WERI-Rb-1 (cell line): ENCODE data around the gene DUS3L.

Experiments used
- DNase-seq: peaks from one replicate; pipeline ENCODE4 v3.0.0-alpha.2; 2020
- H3K27ac ChIP-seq: fragments of 250-450 bp; sonication (Bioruptor Pico); 2 replicates; pipeline ENCODE4 v1.5.1; 2020; ENCODE audit warnings: mild to moderate bottlenecking, moderate library complexity
- H3K27me3 ChIP-seq: fragments of 250-450 bp; sonication (Bioruptor Pico); 2 replicates; pipeline ENCODE4 v1.5.1; 2021; ENCODE audit warnings: mild to moderate bottlenecking, low read depth, moderate library complexity; ENCODE audit not compliant: insufficient read depth, severe bottlenecking
- H3K36me3 ChIP-seq: fragments of 250-450 bp; sonication (Bioruptor Pico); 2 replicates; pipeline ENCODE4 v1.5.1; 2020; ENCODE audit warnings: mild to moderate bottlenecking, moderate library complexity
- H3K4me3 ChIP-seq: 2 replicates; pipeline ENCODE4 v1.5.1; 2011; ENCODE audit warnings: low read depth, mild to moderate bottlenecking, control low read depth, low read length
- H3K9me3 ChIP-seq: fragments of 250-450 bp; sonication (Bioruptor Pico); 2 replicates; pipeline ENCODE4 v1.5.1; 2021; ENCODE audit warnings: mild to moderate bottlenecking, moderate library complexity; ENCODE audit not compliant: severe bottlenecking
- CTCF ChIP-seq: IDR thresholded peaks from 2 replicates; pipeline ENCODE4 v1.5.1; 2011; ENCODE audit warnings: low read depth, mild to moderate bottlenecking, control low read depth, inconsistent platforms, low read length

Gene DUS3L

GRCh38 chr19:5798244-5798643, 7.3 kb upstream of the DUS3L start:
- H3K27ac ChIP-seq: no peak overlapping the region
- H3K4me3 ChIP-seq: no peak overlapping the region
- no peak for TF ChIP-seq CTCF
- no peaks in the 10 kb centered on the region for H3K27me3 ChIP-seq
- no peaks in the 10 kb centered on the region for H3K9me3 ChIP-seq
- H3K36me3 ChIP-seq: no peaks in the 10 kb centered on the region
- DNase-seq: no peak

- no peak for TF ChIP-seq CTCF
Observed at GRCh38 chr19:5795382-5795919, 4.5 kb upstream of the DUS3L start.

GRCh38 chr19:5793188-5793587, 2.2 kb upstream of the DUS3L start:
- Histone ChIP-seq H3K27ac (no peak overlapping the region), H3K36me3 (peaks cover 25% of the 10 kb centered on the region), H3K9me3 (no peaks in the 10 kb centered on the region), H3K27me3 (no peaks in the 10 kb centered on the region), H3K4me3 (no peak overlapping the region)
- no peak for TF ChIP-seq CTCF
- DNase-seq: no peak

More at GRCh38 chr19:5795382-5795919, 4.5 kb upstream of the DUS3L start:
- no peak for DNase-seq
- Histone ChIP-seq H3K4me3 (no peak overlapping the region), H3K36me3 (peaks cover 3% of the 10 kb centered on the region), H3K27ac (no peak overlapping the region), H3K9me3 (no peaks in the 10 kb centered on the region), H3K27me3 (no peaks in the 10 kb centered on the region)

- H3K36me3 ChIP-seq: peaks cover 34% of the 10 kb centered on the region
- no peak overlapping the region for H3K4me3 ChIP-seq
- TF ChIP-seq CTCF: no peak
- no peaks in the 10 kb centered on the region for H3K27me3 ChIP-seq
- no peak for DNase-seq
- no peaks in the 10 kb centered on the region for H3K9me3 ChIP-seq
- H3K27ac ChIP-seq: no peak overlapping the region
Observed at GRCh38 chr19:5792224-5792623, 1.3 kb upstream of the DUS3L start.

- peak overlapping the region; percentile 99 for H3K27ac ChIP-seq
- H3K4me3 ChIP-seq: peak overlapping the region; percentile 94
- no peaks in the 10 kb centered on the region for H3K27me3 ChIP-seq
- TF ChIP-seq CTCF: no peak
- peaks cover 54% of the 10 kb centered on the region for H3K36me3 ChIP-seq
- DNase-seq: no peak
- no peaks in the 10 kb centered on the region for H3K9me3 ChIP-seq
Observed at GRCh38 chr19:5789886-5790558, 941 bp downstream of the DUS3L start.

- no peak overlapping the region for H3K4me3 ChIP-seq
Observed at GRCh38 chr19:5789351-5789761, 1.6 kb downstream of the DUS3L start.

More at GRCh38 chr19:5789351-5789761, 1.6 kb downstream of the DUS3L start:
- Histone ChIP-seq H3K36me3 (peaks cover 60% of the 10 kb centered on the region), H3K9me3 (no peaks in the 10 kb centered on the region), H3K27ac (no peak overlapping the region), H3K27me3 (no peaks in the 10 kb centered on the region)
- no peak for DNase-seq
- no peak for TF ChIP-seq CTCF
